ENCODE measurements around the gene C14orf93.

The C14orf93 gene

GRCh38 chr14:23045419-23046357 lies 35.7 kb upstream of the C14orf93 start:
- DNase-seq (no peak), ATAC-seq (no peak)

GRCh38 chr14:23044840-23045239 lies 34.9 kb upstream of the C14orf93 start:
- no peak for ATAC-seq
- DNase-seq = no peak

GRCh38 chr14:23043754-23044153 lies 33.8 kb upstream of the C14orf93 start:
- no peak for ATAC-seq

GRCh38 chr14:23043145-23043544 lies 33.2 kb upstream of the C14orf93 start:
- DNase-seq (no peak), ATAC-seq (no peak)

More at GRCh38 chr14:23043754-23044153, 33.8 kb upstream of the C14orf93 start:
- no peak for DNase-seq

GRCh38 chr14:23042162-23042965 lies 32.4 kb upstream of the C14orf93 start, which contains the start of gene PSMB11:
TSS of gene PSMB11 (plus strand) at chr14:23042212. CDS start at chr14:23042226, 14 bp downstream.
- ATAC-seq (no peak), DNase-seq (no peak)

- no peak for DNase-seq
- ATAC-seq = no peak
These were observed 31.8 kb upstream of the C14orf93 start for GRCh38 chr14:23041729-23042128.

GRCh38 chr14:23040100-23040499 lies 30.2 kb upstream of the C14orf93 start:
- DNase-seq (no peak), ATAC-seq (no peak)

- ATAC-seq (no peak), DNase-seq (no peak)
These were observed 25.6 kb upstream of the C14orf93 start for GRCh38 chr14:23035303-23036144.

GRCh38 chr14:23034498-23035302 lies 24.8 kb upstream of the C14orf93 start, which contains the start of gene PSMB5:
TSS of gene PSMB5 (minus strand) at chr14:23034900. CDS start at chr14:23034881, 19 bp downstream.
- peak; percentile 95 for ATAC-seq
- DNase-seq = peak; percentile 84

- ATAC-seq (no peak), DNase-seq (no peak)
These were observed 24.0 kb upstream of the C14orf93 start for GRCh38 chr14:23033801-23034497.

GRCh38 chr14:23033251-23033727 lies 23.3 kb upstream of the C14orf93 start:
- ATAC-seq = no peak
- no peak for DNase-seq

GRCh38 chr14:23030936-23031335 lies 21.0 kb upstream of the C14orf93 start:
- no peak for DNase-seq
- no peak for ATAC-seq

GRCh38 chr14:23028799-23029198 lies 18.9 kb upstream of the C14orf93 start:
- DNase-seq = no peak
- ATAC-seq = peak; percentile 26

GRCh38 chr14:23025151-23025814 lies 15.3 kb upstream of the C14orf93 start:
- DNase-seq (no peak), ATAC-seq (peak; percentile 68)

- ATAC-seq (peak; percentile 21), DNase-seq (no peak)
These were observed 14.7 kb upstream of the C14orf93 start for GRCh38 chr14:23024612-23025075.

GRCh38 chr14:23023795-23024152 lies 13.8 kb upstream of the C14orf93 start:
- DNase-seq = no peak
- no peak for ATAC-seq

- ATAC-seq (no peak), DNase-seq (no peak)
These were observed 13.3 kb upstream of the C14orf93 start for GRCh38 chr14:23023022-23023794.

GRCh38 chr14:23021889-23022442 lies 12.0 kb upstream of the C14orf93 start:
- no peak for ATAC-seq
- no peak for DNase-seq
